Measurements from ENCODE around the gene IMMP2L.

Gene IMMP2L

DNA sequence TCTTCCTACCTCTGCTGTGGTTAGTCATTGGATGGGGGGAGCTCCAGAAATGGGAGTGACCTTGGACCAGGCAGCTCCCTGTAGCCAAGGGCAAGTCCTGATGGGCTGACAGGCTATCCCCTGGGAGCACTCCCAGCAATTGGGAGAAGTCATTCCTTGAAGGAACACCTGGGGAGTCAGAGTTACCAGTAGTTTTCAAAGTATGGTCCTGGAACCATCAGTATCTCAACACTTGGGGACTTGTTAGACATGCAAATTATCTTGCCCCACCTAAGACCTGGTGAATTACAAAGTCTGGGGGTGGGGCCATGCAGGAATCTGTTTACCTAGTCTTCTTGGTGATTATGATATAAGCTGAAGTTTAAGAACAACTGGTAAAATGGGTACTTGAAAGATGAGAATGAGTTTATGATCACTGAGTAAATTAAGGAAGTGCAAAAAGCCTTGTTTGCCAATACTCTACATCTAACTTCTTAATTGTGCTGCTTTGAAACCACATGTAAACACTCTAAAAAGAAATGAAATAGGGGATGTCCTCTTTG, 758.6 kb downstream of the IMMP2L start:
- TF ChIP-seq, protein P1, sequence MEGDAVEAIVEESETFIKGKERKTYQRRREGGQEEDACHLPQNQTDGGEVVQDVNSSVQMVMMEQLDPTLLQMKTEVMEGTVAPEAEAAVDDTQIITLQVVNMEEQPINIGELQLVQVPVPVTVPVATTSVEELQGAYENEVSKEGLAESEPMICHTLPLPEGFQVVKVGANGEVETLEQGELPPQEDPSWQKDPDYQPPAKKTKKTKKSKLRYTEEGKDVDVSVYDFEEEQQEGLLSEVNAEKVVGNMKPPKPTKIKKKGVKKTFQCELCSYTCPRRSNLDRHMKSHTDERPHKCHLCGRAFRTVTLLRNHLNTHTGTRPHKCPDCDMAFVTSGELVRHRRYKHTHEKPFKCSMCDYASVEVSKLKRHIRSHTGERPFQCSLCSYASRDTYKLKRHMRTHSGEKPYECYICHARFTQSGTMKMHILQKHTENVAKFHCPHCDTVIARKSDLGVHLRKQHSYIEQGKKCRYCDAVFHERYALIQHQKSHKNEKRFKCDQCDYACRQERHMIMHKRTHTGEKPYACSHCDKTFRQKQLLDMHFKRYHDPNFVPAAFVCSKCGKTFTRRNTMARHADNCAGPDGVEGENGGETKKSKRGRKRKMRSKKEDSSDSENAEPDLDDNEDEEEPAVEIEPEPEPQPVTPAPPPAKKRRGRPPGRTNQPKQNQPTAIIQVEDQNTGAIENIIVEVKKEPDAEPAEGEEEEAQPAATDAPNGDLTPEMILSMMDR (IDR thresholded peaks at IDR 0.05): no peak
- H3K9me3 ChIP-seq: no peaks in the 10 kb centered on the region

DNA sequence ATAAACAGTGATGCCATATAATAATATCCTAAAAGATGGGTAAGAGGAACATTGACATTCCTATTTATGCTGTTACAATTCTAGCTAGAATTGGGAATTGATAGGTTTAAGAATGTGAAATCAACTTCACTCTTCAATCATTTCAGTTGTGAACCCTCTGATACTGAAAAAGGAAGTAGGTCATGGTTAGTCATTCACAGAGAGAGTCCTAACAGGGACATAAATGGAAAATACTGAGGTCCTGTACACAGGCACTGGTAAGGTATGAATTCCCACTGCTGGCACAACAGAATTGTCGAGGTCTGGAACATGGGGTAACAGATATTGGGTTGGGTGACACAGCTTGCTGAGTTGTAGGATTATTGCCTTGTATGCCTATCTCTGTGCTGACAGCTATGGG, 760.8 kb downstream of the IMMP2L start:
- TF ChIP-seq, protein P1 (IDR thresholded peaks at IDR 0.05): no peak
- no peaks in the 10 kb centered on the region for H3K9me3 ChIP-seq
- H3K4me1 ChIP-seq (ENCODE audit: control insufficient read depth in 1 of 2, insufficient read depth in 1 of 2, low read depth in 1 of 2, low read length in 1 of 2): no peaks in the 10 kb centered on the region
- H3K27me3 ChIP-seq: no peaks in the 10 kb centered on the region
- H3K27ac ChIP-seq: no peak overlapping the region
- H3K4me3 ChIP-seq (ENCODE audit: low read depth in 1 of 2, low read length in 1 of 2): no peak overlapping the region
- no peaks in the 10 kb centered on the region for H3K36me3 ChIP-seq

More for the DNA sequence above, 758.6 kb downstream of the IMMP2L start:
- Histone ChIP-seq H3K4me1 (ENCODE audit: control insufficient read depth in 1 of 2, insufficient read depth in 1 of 2, low read depth in 1 of 2, low read length in 1 of 2) (no peaks in the 10 kb centered on the region), H3K27me3 (no peaks in the 10 kb centered on the region), H3K4me3 (ENCODE audit: low read depth in 1 of 2, low read length in 1 of 2) (no peak overlapping the region), H3K36me3 (no peaks in the 10 kb centered on the region), H3K27ac (no peak overlapping the region)

DNA sequence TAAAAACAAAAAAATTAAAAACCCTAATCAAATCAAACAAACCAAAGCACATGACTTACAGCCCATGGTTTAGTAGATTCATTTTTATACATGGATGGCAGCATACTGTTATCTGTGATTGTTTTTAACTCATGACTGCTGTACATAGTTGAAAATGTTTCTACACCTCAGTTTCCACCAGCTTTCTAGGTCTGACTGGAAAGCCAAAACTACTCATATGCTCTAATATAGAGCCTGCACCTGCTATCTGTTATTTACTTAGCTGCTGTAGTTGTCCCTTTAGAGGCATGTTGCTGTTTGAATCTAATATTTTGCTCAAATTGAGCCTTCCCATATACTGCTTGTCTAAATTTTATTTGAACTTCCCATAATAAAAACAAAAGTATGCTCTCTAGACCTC, 761.3 kb downstream of the IMMP2L start:
- TF ChIP-seq, protein P1 (IDR thresholded peaks at IDR 0.05): no peak
- Histone ChIP-seq H3K27me3 (no peaks in the 10 kb centered on the region), H3K36me3 (no peaks in the 10 kb centered on the region), H3K27ac (no peak overlapping the region), H3K4me1 (ENCODE audit: control insufficient read depth in 1 of 2, insufficient read depth in 1 of 2, low read depth in 1 of 2, low read length in 1 of 2) (no peaks in the 10 kb centered on the region), H3K9me3 (no peaks in the 10 kb centered on the region), H3K4me3 (ENCODE audit: low read depth in 1 of 2, low read length in 1 of 2) (no peak overlapping the region)

DNA sequence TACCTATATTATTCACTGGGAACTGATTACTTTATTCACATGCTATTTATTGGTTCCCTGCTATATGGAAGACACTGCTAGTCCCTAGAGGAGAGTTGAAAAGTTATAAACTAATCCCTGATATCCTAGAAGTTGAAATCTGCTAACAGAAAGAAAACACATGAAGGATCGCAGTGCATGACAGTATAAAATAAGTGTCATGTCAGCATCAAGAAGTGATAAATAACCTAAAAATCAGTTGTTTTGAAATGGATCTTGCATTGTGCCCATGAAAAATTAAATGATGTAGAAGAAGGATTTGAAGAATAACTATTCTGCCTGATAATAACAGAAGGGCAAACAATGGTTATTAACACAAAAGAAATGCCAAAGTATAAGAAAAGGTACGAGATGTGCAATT, 764.6 kb downstream of the IMMP2L start:
- Histone ChIP-seq H3K9me3 (no peaks in the 10 kb centered on the region), H3K27me3 (no peaks in the 10 kb centered on the region), H3K4me3 (ENCODE audit: low read depth in 1 of 2, low read length in 1 of 2) (no peak overlapping the region), H3K4me1 (ENCODE audit: control insufficient read depth in 1 of 2, insufficient read depth in 1 of 2, low read depth in 1 of 2, low read length in 1 of 2) (no peaks in the 10 kb centered on the region), H3K27ac (no peak overlapping the region), H3K36me3 (no peaks in the 10 kb centered on the region)
- TF ChIP-seq, protein P1 (IDR thresholded peaks at IDR 0.05): no peak

DNA sequence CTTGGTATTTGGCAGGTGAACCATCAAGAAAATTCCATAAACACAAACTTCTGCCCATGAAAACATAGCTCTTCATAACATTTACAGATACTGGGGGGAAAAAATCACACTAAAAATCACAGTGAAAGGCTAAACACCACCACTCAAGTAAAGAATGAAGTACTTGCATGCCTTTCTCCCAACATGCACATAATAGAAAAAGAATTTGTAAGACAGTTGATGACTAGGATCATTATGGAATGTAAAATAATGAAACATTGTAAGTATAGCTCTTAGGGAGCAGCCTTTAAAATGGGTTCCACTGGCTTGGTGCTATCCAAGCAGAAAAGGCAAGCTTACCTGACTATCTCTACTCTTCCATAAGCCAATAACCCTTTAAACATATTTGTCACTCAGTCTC, 771.3 kb downstream of the IMMP2L start:
- TF ChIP-seq, protein P1 (IDR thresholded peaks at IDR 0.05): no peak
- H3K27me3 ChIP-seq: no peaks in the 10 kb centered on the region
- no peak overlapping the region for H3K27ac ChIP-seq
- no peaks in the 10 kb centered on the region for H3K4me1 ChIP-seq (ENCODE audit: control insufficient read depth in 1 of 2, insufficient read depth in 1 of 2, low read depth in 1 of 2, low read length in 1 of 2)
- no peaks in the 10 kb centered on the region for H3K9me3 ChIP-seq
- H3K36me3 ChIP-seq: no peaks in the 10 kb centered on the region
- no peak overlapping the region for H3K4me3 ChIP-seq (ENCODE audit: low read depth in 1 of 2, low read length in 1 of 2)
